Astrocyte (in vitro differentiated cells and primary cell): ENCODE measurements around the gene MCCC1.

ENCODE experiments used
- CTCF ChIP-seq: IDR thresholded peaks from 2 replicates; pipeline ENCODE4 v1.5.1; 2011; ENCODE audit warnings: low read depth, mild to moderate bottlenecking, inconsistent platforms, low read length, moderate library complexity; ENCODE audit not compliant: insufficient read depth
- EZH2 ChIP-seq: IDR thresholded peaks from 2 replicates; pipeline ENCODE4 v1.6.1; 2012; ENCODE audit warnings: mild to moderate bottlenecking, low read length, inconsistent platforms; ENCODE audit not compliant: insufficient read depth

GRCh38 chr3:182969853-182970252 is 129.4 kb downstream of the MCCC1 start:
- TF ChIP-seq CTCF (no peak), EZH2 (no peak)
